Esophagus (tissue), 2 donors: ENCODE data around the gene CCNK. TPM values are rescaled to one million over a fixed set of nuclear protein-coding genes. Genes with fewer than 3 reads are reported as not detected.

Experiments used
- H3K27ac ChIP-seq, 2 donors: one replicate each; pipeline ENCODE4 v1.5.1; 2013; ENCODE audit warnings: low read depth in 2 of 2, mild to moderate bottlenecking in 2 of 2, inconsistent platforms in 1 of 2, low read length in 1 of 2, moderate library complexity in 1 of 2
- H3K27me3 ChIP-seq, 2 donors: one replicate each; pipeline ENCODE4 v1.6.1; 2013; ENCODE audit warnings: low read length in 2 of 2, control low read depth in 1 of 2, mild to moderate bottlenecking in 1 of 2; ENCODE audit not compliant: insufficient read depth in 2 of 2, control insufficient read depth in 1 of 2
- H3K36me3 ChIP-seq, 2 donors: one replicate each; pipeline ENCODE4 v1.6.1; 2013; ENCODE audit warnings: low read length in 1 of 2; ENCODE audit not compliant: control insufficient read depth in 2 of 2, insufficient read depth in 2 of 2
- H3K4me1 ChIP-seq, 2 donors: one replicate each; pipeline ENCODE4 v1.6.1; 2013; ENCODE audit warnings: low read length in 1 of 2; ENCODE audit not compliant: control insufficient read depth in 2 of 2, insufficient read depth in 2 of 2
- H3K4me3 ChIP-seq, 2 donors: one replicate each; pipeline ENCODE4 v1.5.1; 2013; ENCODE audit warnings: low read length in 2 of 2, mild to moderate bottlenecking in 2 of 2, low read depth in 1 of 2, moderate library complexity in 1 of 2
- H3K9me3 ChIP-seq, 2 donors: one replicate each; pipeline ENCODE4 v1.6.1; 2013; ENCODE audit warnings: mild to moderate bottlenecking in 2 of 2, low read depth in 1 of 2, low read length in 1 of 2, moderate library complexity in 1 of 2; ENCODE audit not compliant: control insufficient read depth in 2 of 2, insufficient read depth in 1 of 2
- WGBS, 2 donors: extraction: QIAGEN DNeasy Blood & Tissue Kit; methylation state at CpG; one replicate each; pipeline ENCODE4 v1.1.7; 2013; 5-methylcytosine and 5-hydroxymethylcytosine counted together
- polyA plus RNA-seq, 2 donors: library from polyadenylated mRNA; stranded (reverse); fragments of 200-250 nt; gene quantifications; one replicate each; pipeline ENCODE4 v1.2.3, GENCODE V29; 2013
- donor health status: healthy with polysubstance abuse.
- donor health status: Bipolar disorder and iron deficiency.

The CCNK gene
- polyA plus RNA-seq, 2 donors = 12.4 to 15.4 TPM

DNA sequence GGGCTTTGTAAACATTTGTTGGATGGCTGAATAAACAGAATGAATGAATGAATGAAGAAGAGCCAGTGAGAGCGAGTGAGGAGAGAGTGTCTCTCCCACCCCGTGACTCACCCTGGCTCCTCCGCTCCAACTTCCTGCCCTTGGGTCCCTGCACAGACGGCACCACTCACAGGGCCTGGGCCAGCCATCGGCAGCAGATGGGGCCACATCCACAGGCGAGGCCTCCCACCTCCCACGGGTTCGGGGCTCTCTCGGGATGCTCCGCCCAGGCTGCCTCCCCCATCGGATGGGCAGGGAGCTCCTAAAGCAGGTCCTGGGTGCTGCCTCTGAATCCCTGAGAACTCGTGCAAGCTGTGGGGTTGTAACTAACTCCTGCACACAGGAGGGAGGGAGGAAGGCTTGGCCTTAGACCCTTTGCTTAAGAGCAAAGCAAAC is 41.3 kb downstream of the CCNK start:
- no peaks in the 10 kb centered on the region for H3K27me3 ChIP-seq
- H3K36me3 ChIP-seq = peaks cover 0 to 2% of the 10 kb centered on the region in 2 donors
- H3K4me3 ChIP-seq = no peak overlapping the region
- H3K9me3 ChIP-seq = no peaks in the 10 kb centered on the region
- H3K4me1 ChIP-seq = peaks cover 13 to 19% of the 10 kb centered on the region in 2 donors
- 46 to 53% methylated on average over 12 of the region's 12 CpGs for WGBS, 2 donors
- H3K27ac ChIP-seq = peak overlapping the region in 1 of 2 donors; percentile 26

DNA sequence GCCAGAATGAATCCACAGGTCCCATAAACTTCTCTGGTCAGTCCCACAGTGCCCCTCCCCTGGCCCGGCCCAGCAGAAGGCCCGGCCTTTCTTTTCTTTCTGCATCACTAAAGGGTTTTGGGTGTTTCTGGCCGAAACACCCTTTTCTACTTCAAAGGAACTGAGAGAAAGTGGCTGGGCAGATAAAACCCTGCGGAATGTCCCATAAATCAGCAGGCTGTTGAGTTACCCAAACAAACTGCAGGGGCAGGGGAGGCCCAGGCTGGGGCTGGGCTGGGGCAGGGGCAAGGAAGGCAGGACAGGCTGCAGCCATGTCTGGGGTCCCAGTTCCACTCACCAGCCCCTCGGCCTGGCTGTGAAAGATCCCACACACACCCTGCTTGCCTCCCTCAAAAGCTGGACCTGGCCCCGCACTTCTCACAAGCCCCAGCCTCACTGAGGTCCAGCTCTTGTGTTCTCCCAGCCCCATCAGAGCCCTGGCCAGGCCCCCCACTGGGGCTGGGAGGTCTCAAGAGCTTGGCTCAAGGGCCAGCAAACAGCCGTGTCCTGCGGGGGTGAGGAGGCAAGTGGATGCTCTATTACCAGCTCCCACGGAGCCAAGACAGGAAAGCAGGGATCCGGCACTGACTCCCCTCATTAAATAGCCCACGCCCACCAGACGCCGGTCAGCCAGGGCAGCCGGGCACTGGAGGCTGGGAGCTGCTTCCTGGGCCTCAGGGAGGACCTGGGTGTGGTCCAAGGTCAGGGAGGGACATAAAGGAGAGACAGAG is 41.9 kb downstream of the CCNK start:
- Histone ChIP-seq H3K4me1 (peaks cover 13 to 17% of the 10 kb centered on the region in 2 donors), H3K4me3 (no peak overlapping the region), H3K9me3 (no peaks in the 10 kb centered on the region), H3K27ac (peak overlapping the region; percentile 52 to 66), H3K36me3 (peaks cover 0 to 5% of the 10 kb centered on the region in 2 donors), H3K27me3 (no peaks in the 10 kb centered on the region)
- WGBS, 2 donors = 65% methylated on average over 14 of the region's 14 CpGs

DNA sequence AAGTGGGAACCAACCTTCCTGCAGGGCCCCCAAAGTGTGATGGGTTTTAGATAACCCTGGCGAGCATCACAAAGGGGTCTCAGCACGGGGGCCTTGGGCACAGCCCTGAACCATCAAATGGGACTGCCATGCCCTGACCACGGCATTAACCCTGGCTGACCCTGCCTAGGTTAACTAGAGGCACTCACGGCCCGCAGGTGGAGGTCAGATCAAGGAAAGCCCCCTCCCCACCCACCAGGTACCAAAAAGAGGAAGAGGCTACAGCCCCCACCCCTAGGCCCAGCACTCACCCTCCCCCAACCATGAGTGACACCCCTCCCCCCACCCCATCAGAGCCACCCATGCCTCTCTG is 42.5 kb downstream of the CCNK start:
- no peaks in the 10 kb centered on the region for H3K9me3 ChIP-seq
- H3K27me3 ChIP-seq = no peaks in the 10 kb centered on the region
- no peak overlapping the region for H3K4me3 ChIP-seq
- peak overlapping the region in 1 of 2 donors; percentile 66 for H3K27ac ChIP-seq
- 70 to 80% methylated on average over 5 of the region's 5 CpGs for WGBS, 2 donors
- H3K4me1 ChIP-seq = peaks cover 11 to 15% of the 10 kb centered on the region in 2 donors
- H3K36me3 ChIP-seq = peaks cover 0 to 5% of the 10 kb centered on the region in 2 donors

DNA sequence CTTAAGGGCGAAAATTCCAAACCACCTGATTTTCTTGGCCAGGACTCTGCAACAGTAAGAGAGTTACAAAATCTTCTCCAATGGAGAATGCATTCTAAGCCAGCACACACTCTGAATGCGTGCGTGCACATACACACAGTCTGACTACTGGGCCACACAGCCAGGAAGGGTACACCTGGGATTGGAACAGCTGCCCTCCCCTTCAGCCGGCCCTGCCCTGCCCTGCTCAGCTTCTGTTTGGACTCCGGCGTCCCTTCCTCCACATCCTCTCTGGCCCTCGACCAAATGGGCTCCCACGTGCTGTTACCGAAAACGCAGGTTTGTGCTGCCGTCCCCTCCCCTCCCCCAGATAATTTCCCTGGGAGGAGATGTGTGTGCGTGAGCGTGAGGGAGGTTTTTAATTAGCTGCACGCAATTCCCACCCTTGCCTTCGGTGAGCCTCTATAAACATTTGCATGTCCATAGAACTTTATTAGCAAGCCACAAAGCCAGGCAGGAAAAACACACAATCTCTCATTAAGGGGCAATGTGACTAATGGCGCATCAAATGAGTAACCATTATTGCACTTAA is 43.0 kb downstream of the CCNK start:
- 60 to 74% methylated on average over 16 of the region's 16 CpGs for WGBS, 2 donors
- Histone ChIP-seq H3K9me3 (no peaks in the 10 kb centered on the region), H3K4me3 (no peak overlapping the region), H3K27me3 (no peaks in the 10 kb centered on the region), H3K4me1 (peaks cover 10 to 13% of the 10 kb centered on the region in 2 donors), H3K27ac (peak overlapping the region in 1 of 2 donors; percentile 41), H3K36me3 (peaks cover 0 to 5% of the 10 kb centered on the region in 2 donors)

DNA sequence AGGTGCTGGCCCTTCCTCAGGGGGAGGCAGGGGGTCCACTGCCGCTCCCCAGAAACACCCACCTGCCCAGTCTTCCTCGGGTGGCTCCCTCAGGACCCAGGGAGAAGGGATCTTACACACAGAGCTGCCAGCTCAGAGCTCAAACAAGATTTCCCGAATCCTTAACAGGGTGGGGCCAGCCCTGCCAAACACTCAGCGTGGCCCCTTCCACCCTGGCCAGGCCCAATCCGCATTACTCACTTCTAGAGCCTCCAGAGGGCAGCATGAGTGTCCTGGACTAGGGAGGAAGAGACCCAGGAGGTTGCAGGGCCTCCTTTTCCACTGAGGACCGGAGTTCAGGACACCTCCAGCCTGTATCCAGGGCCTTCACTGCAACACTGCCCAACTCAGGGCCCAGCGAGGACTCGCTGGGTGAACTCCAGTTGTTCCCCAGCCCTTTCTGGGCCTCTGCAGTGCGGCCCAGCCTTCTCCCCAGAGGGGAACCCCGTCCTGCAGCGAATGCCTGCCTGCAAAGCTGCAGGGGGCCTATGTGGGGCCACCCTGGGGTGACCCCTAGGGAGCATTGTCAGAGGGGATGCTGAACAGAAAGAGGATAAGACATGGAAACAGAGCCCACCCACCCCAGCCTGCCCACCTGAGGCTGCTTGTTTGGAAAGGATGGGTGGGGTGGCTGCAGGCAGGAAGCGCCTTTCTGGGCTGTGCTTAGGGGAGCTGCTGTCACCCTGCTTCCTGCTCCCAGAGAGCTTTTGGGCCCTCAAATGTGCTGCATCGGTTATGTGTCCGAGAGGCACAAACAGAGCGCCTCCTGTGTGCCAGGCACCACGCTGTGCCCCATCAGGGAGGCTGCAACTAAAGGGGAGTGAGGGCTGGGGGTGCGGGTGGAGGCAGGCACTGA is 43.8 kb downstream of the CCNK start:
- Histone ChIP-seq H3K4me3 (no peak overlapping the region), H3K4me1 (peaks cover 10 to 13% of the 10 kb centered on the region in 2 donors), H3K27ac (peak overlapping the region in 1 of 2 donors; percentile 65), H3K27me3 (no peaks in the 10 kb centered on the region), H3K9me3 (no peaks in the 10 kb centered on the region), H3K36me3 (peaks cover 0 to 5% of the 10 kb centered on the region in 2 donors)
- WGBS, 2 donors = 61 to 63% methylated on average over 17 of the region's 17 CpGs

DNA sequence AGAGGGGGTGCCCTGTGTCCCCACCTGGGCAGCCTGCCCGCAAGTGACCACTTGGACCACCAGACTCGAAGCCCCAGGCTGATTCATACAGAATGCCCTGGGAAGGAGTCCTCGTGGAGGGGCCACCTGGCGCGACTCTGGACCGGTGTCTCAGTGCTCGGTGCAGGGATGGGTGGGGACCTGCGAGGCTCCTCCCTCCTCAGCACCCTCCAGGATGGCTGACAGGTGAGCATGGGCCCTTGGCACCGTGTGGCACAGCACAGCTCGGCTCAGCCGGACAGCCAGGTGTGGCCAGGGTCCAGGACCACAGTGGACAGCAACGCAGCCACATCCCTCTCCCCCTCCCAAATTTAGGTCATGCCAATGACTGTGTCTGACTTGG is 44.5 kb downstream of the CCNK start:
- Histone ChIP-seq H3K36me3 (peaks cover 0 to 5% of the 10 kb centered on the region in 2 donors), H3K4me1 (peaks cover 10 to 16% of the 10 kb centered on the region in 2 donors), H3K9me3 (no peaks in the 10 kb centered on the region), H3K4me3 (no peak overlapping the region), H3K27me3 (no peaks in the 10 kb centered on the region), H3K27ac (peak overlapping the region in 1 of 2 donors; percentile 18)
- WGBS, 2 donors = 81 to 89% methylated on average over 12 of the region's 12 CpGs

DNA sequence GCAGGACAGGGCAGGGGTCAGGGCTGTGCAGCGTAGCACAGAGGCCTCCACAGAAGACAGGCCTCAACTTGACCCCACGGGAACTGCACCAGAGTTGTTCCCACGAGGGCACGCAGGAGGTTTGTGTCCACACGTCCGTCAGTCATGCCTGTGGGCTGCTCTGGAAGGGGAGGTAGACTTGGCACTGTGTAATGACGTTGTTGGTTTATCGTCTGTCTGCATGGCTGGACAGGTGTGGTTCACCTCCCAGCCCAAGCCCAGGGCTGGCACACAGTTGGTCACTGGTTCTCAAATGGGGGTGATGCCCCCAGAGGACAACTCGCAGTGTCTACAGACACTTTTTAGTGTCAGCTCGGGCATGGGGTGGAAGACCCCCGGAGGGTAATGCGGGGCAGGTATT is 45.8 kb downstream of the CCNK start:
- WGBS, 2 donors = 66 to 70% methylated on average over 12 of the region's 12 CpGs
- Histone ChIP-seq H3K4me1 (peaks cover 10 to 17% of the 10 kb centered on the region in 2 donors), H3K36me3 (peaks cover 0 to 9% of the 10 kb centered on the region in 2 donors), H3K4me3 (no peak overlapping the region), H3K27ac (no peak overlapping the region), H3K9me3 (no peaks in the 10 kb centered on the region), H3K27me3 (no peaks in the 10 kb centered on the region)

DNA sequence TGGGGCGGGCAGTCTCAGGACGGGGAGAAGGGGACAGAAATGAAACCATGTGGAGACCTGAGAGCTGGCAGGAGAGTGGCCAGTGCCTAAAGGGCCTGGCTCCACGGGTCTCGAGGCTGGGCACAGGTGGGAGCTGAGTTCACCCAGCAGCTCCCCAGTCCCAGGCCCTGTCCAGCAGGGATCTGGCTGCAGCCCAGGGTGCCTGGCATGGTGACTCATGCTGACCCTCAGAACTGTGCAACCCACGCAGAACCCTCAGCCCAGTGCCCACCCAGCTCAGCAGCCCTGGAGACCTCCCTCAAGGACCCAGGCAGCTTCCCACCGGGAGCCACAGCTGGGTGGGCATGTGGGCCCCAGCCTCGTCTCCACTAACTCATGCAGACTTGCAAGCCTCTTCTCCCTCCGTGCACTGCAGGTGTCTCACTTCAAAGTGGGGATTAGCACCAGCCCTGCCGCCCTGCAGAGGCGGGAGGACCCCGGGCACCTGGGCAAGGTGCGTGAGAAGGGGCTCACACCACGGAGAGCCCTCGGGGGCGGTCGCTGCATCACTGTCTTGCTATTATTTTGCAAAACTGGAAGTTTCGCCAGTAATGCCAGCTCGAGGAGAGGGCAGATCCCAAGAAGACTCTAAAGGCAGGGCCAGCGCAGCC is 46.3 kb downstream of the CCNK start:
- WGBS, 2 donors = 74 to 85% methylated on average over 18 to 19 of the region's 19 CpGs

DNA sequence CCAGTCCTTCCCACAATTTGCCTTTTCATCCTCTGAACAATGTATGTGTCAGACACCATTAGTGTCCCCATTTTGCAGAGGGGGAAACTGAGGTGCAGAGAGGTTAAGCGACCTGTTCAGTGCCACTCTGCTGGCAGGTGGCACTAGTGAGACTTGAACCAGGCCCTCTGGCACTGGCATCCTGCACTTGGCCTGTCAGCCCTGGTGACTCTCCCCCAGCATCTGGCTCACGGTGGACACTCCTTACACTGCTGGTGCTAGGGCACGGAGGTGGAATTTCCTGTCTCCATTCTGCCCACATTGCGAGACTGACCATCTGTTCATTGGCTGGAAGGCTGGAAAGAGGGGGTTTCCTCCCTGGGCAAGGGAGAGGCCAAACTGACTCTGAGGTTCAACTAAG is 48.7 kb downstream of the CCNK start:
- peaks cover 0 to 17% of the 10 kb centered on the region in 2 donors for H3K36me3 ChIP-seq
- H3K27me3 ChIP-seq = no peaks in the 10 kb centered on the region
- no peak overlapping the region for H3K4me3 ChIP-seq
- H3K4me1 ChIP-seq = peaks cover 7 to 16% of the 10 kb centered on the region in 2 donors
- no peaks in the 10 kb centered on the region for H3K9me3 ChIP-seq
- 72 to 78% methylated on average over 4 of the region's 4 CpGs for WGBS, 2 donors
- H3K27ac ChIP-seq = peak overlapping the region in 1 of 2 donors; percentile 26

More for the DNA sequence above, 46.3 kb downstream of the CCNK start:
- Histone ChIP-seq H3K36me3 (peaks cover 0 to 14% of the 10 kb centered on the region in 2 donors), H3K27ac (no peak overlapping the region), H3K4me3 (no peak overlapping the region), H3K27me3 (no peaks in the 10 kb centered on the region), H3K9me3 (no peaks in the 10 kb centered on the region), H3K4me1 (peaks cover 10 to 19% of the 10 kb centered on the region in 2 donors)
